ENCODE measurements around the gene POLR2J3. TPM values are rescaled to one million over a fixed set of nuclear protein-coding genes. Genes with fewer than 3 reads are reported as not detected.
"Not testable (repeated sequence)": the region's sequence is repeated elsewhere in the genome, so short reads cannot be mapped to it uniquely, and the experiment has no call there.

POLR2J3 gene
- total RNA-seq, 1 experiment from 2014 or later: 14.9 TPM

GRCh38 chr7:102577315-102578240, 5.2 kb upstream of the POLR2J3 start:
- not testable (repeated sequence) for H3K4me1 ChIP-seq (ENCODE audit: insufficient read depth, low read length); H3K56ac ChIP-seq (ENCODE audit: insufficient read length, low read depth, low read length); H2BK15ac ChIP-seq (ENCODE audit: low read depth, low read length); H3K23ac ChIP-seq (ENCODE audit: insufficient read length, low read depth, low read length); H2AFZ ChIP-seq (ENCODE audit: low read length); H3K36me3 Mint-ChIP-seq (ENCODE audit: insufficient read depth in 1 of 3, low read depth in 3 of 3); H3K14ac ChIP-seq (ENCODE audit: insufficient read depth, low read length); H3K4me1 Mint-ChIP-seq; H3K9me3 Mint-ChIP-seq; H2AK5ac ChIP-seq (ENCODE audit: insufficient read length, low read length); H3K9me3 ChIP-seq (ENCODE audit: control insufficient read depth, low read depth, low read length); H4K91ac ChIP-seq (ENCODE audit: insufficient read length, low read depth, low read length); H3K27me3 Mint-ChIP-seq (ENCODE audit: low read depth); H4K5ac ChIP-seq (ENCODE audit: insufficient read length, low read depth, low read length); H3K27ac Mint-ChIP-seq; H3K4me2 ChIP-seq (ENCODE audit: insufficient read depth, insufficient read length, low read length); H2BK5ac ChIP-seq (ENCODE audit: insufficient read length, low read length); H3K4ac ChIP-seq (ENCODE audit: low read depth, low read length); H2BK12ac ChIP-seq (ENCODE audit: insufficient read length, low read depth, low read length); H3K27me3 ChIP-seq (ENCODE audit: insufficient read depth, low read length); H3K79me2 ChIP-seq (ENCODE audit: insufficient read depth, low read length); H2BK20ac ChIP-seq (ENCODE audit: low read depth, low read length, poor library complexity, severe bottlenecking); H3K9ac ChIP-seq (ENCODE audit: extremely low read depth, insufficient read length, low read length); H4K20me1 ChIP-seq (ENCODE audit: control insufficient read depth, insufficient read depth, insufficient read length); H3T11ph ChIP-seq (ENCODE audit: low read length); H3K27ac ChIP-seq (ENCODE audit: insufficient read length, low read depth, low read length); H3K18ac ChIP-seq (ENCODE audit: insufficient read length, low read depth, low read length); H4K8ac ChIP-seq (replicated peaks; ENCODE audit: insufficient read length, low read depth, low read length); H2BK120ac ChIP-seq (ENCODE audit: low read depth, low read length, poor library complexity, severe bottlenecking); H3K23me2 ChIP-seq (ENCODE audit: insufficient read length, low read depth, low read length, poor library complexity, severe bottlenecking); DNase-seq; H3K4me3 Mint-ChIP-seq; H3K79me1 ChIP-seq (ENCODE audit: insufficient read depth, low read depth, low read length, poor library complexity, severe bottlenecking)
- no CpG with 5 or more reads among the region's 7 CpGs for WGBS (ENCODE audit: extremely low coverage, insufficient read length, low lambda C conversion rate)

DNA sequence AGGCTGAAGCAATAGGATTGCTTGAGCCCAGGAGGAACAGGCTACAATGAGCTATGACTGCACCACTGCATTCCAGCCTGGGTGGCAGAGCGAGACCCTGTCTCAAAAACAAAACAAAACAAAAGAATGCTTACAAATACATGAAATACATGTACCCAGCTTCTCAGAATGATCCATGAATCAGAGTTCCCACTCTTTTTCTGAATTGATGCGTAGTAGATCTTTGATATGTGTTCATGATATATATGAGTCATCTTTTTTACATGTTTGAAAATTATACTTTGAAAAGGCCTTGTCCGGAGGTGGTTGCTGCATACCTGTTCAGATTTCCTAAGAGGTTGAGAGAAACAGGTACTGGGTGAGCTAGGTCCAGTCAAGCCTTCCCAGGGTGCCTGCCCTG, 4.0 kb upstream of the POLR2J3 start:
- H3K79me1 ChIP-seq (ENCODE audit: insufficient read depth, low read depth, low read length, poor library complexity, severe bottlenecking); H3K9me3 ChIP-seq (ENCODE audit: control insufficient read depth, low read depth, low read length); H3K56ac ChIP-seq (ENCODE audit: insufficient read length, low read depth, low read length); H2AFZ ChIP-seq (ENCODE audit: low read length); H4K5ac ChIP-seq (ENCODE audit: insufficient read length, low read depth, low read length); H2BK120ac ChIP-seq (ENCODE audit: low read depth, low read length, poor library complexity, severe bottlenecking); H3K4me3 Mint-ChIP-seq; H3K4me2 ChIP-seq (ENCODE audit: insufficient read depth, insufficient read length, low read length); H2BK12ac ChIP-seq (ENCODE audit: insufficient read length, low read depth, low read length); H2BK15ac ChIP-seq (ENCODE audit: low read depth, low read length); DNase-seq; H4K8ac ChIP-seq (replicated peaks; ENCODE audit: insufficient read length, low read depth, low read length); H2BK20ac ChIP-seq (ENCODE audit: low read depth, low read length, poor library complexity, severe bottlenecking); H3T11ph ChIP-seq (ENCODE audit: low read length); H3K18ac ChIP-seq (ENCODE audit: insufficient read length, low read depth, low read length); H3K27me3 Mint-ChIP-seq (ENCODE audit: low read depth); H3K27ac ChIP-seq (ENCODE audit: insufficient read length, low read depth, low read length); H3K9ac ChIP-seq (ENCODE audit: extremely low read depth, insufficient read length, low read length); H3K23ac ChIP-seq (ENCODE audit: insufficient read length, low read depth, low read length); H3K27me3 ChIP-seq (ENCODE audit: insufficient read depth, low read length); H3K4ac ChIP-seq (ENCODE audit: low read depth, low read length); H3K36me3 Mint-ChIP-seq (ENCODE audit: insufficient read depth in 1 of 3, low read depth in 3 of 3); H3K9me3 Mint-ChIP-seq; H3K23me2 ChIP-seq (ENCODE audit: insufficient read length, low read depth, low read length, poor library complexity, severe bottlenecking); H3K14ac ChIP-seq (ENCODE audit: insufficient read depth, low read length); H2AK5ac ChIP-seq (ENCODE audit: insufficient read length, low read length); H4K20me1 ChIP-seq (ENCODE audit: control insufficient read depth, insufficient read depth, insufficient read length); H3K27ac Mint-ChIP-seq; H3K4me1 ChIP-seq (ENCODE audit: insufficient read depth, low read length); H4K91ac ChIP-seq (ENCODE audit: insufficient read length, low read depth, low read length); H3K4me1 Mint-ChIP-seq; H3K79me2 ChIP-seq (ENCODE audit: insufficient read depth, low read length); H2BK5ac ChIP-seq (ENCODE audit: insufficient read length, low read length): not testable (repeated sequence)
- WGBS (ENCODE audit: extremely low coverage, insufficient read length, low lambda C conversion rate): no CpG with 5 or more reads among the region's 3 CpGs

All from H9 (cell line).